Measurements from ENCODE around the gene KRT80.

Gene KRT80

DNA sequence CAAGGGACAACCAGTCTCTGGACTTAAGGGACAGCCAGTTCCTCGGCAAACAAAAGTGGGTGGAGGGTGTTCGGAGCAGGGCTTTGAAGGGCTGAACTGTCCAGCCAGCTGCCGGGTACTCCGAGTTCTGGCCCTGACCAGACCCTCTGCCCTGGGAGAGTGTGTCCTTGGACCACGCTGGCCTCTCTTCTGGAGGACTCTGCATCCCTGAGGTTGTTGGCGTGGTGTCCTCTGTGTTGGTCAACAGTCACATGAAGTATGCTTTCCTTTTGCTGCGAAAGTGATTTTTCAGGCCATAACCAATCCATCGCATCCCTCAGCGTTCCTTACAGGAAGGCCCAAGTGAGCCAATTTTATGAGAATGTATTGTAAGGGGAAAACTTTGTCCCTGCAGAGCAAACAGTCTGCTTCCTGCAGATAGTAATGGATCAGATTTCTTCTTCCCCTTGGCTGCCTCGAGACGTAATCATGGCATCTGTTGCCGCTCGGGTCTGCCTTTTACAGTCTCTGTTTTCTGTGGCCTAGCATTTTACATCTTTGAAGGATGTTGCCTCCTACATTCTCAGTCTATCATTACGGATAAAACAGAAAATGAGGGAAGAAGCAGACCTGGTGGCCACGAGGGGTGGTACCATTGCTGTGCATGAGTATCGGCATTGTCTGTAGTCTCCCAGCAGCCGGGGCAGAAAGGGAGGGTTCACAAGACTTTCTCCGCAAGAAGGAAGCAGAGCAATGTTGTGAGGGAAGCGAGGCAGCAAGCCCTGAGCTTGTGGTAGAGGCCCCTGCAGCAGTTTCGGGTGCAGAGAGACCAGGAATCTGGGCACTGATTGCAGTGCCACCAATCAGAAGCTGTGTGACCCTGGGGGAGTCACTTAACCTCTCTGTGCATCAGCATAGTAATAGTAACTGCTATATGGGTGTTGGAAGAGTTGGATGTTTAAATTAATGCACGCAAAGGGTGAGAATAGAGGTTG is 64.9 kb downstream of the KRT80 start:
- no peaks in the 10 kb centered on the region for H3K36me3 ChIP-seq (ENCODE audit: insufficient read depth, low read length)

DNA sequence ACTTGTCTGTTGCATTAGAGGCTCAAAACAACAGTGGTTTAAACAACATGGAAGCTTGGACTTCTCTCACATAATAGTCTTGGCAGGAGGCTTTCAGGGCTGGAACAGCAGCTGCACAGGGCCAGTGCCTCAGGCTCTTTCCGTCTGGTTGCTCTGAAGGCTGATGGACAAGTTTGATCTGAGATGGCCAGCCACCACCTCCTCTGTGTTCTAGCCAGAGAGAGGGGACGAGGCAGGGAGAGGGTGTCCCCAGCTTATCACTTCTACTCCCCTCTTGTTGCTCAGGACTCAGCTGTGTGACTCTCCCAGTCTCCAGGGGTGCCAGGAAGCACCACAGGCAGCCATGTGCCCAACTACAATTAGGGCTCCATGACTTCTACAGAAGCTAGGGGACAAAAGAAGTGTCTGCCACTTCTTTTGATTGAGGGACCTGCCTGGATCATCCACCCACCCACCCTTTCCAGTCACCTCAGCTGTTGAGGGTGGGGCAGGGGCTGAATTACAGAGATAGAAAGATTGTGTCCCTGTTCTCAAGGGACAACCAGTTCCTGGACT is 65.7 kb downstream of the KRT80 start:
- Histone ChIP-seq H3K27ac (ENCODE audit: low read depth, low read length) (no peak overlapping the region), H3K9ac (ENCODE audit: low read length) (no peak overlapping the region), H3K27me3 (ENCODE audit: control insufficient read depth in 1 of 2, insufficient read depth in 2 of 2, low read length in 2 of 2) (peaks cover 0 to 14% of the 10 kb centered on the region in 2 donors)

More for the DNA sequence above, 64.9 kb downstream of the KRT80 start:
- Histone ChIP-seq H3K27ac (ENCODE audit: low read depth, low read length) (no peak overlapping the region), H3K9me3 (ENCODE audit: low read length) (no peaks in the 10 kb centered on the region), H3K4me1 (ENCODE audit: insufficient read depth, low read length) (no peaks in the 10 kb centered on the region), H3K9ac (ENCODE audit: low read length) (no peak overlapping the region), H3K4me3 (ENCODE audit: low read depth in 1 of 2, low read length in 2 of 2) (no peak overlapping the region), H3K27me3 (ENCODE audit: control insufficient read depth in 1 of 2, insufficient read depth in 2 of 2, low read length in 2 of 2) (peaks cover 0 to 6% of the 10 kb centered on the region in 2 donors)

DNA sequence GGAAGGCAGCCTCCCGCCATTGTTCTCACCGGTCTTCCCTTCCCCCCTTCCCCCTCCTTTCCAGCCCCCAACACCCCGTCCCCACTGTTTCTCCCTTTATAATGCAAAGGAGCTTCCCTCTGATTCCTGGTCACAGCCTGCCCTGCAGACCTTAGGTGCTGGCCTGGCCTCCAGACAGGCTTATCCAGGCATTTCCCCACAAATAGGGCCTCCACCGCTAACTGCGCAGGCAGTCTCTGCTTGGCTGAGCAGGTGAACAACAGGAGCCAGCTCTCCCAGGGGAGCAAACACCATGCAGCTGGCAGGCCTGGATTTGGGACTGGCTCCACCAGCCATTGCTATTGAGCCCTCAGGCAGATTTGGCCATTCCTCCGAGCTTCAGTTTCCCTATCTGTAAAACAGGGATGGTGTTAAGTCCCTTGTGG is 66.3 kb downstream of the KRT80 start:
- H3K9me3 ChIP-seq (ENCODE audit: low read length): no peaks in the 10 kb centered on the region
- H3K4me1 ChIP-seq (ENCODE audit: insufficient read depth, low read length): no peaks in the 10 kb centered on the region
- H3K27me3 ChIP-seq (ENCODE audit: control insufficient read depth in 1 of 2, insufficient read depth in 2 of 2, low read length in 2 of 2): peaks cover 0 to 18% of the 10 kb centered on the region in 2 donors
- no peak overlapping the region for H3K27ac ChIP-seq (ENCODE audit: low read depth, low read length)
- H3K36me3 ChIP-seq (ENCODE audit: insufficient read depth, low read length): no peaks in the 10 kb centered on the region
- no peak overlapping the region for H3K4me3 ChIP-seq (ENCODE audit: low read depth in 1 of 2, low read length in 2 of 2)
- no peak overlapping the region for H3K9ac ChIP-seq (ENCODE audit: low read length)

More for the DNA sequence above, 65.7 kb downstream of the KRT80 start:
- Histone ChIP-seq H3K4me1 (ENCODE audit: insufficient read depth, low read length) (no peaks in the 10 kb centered on the region), H3K36me3 (ENCODE audit: insufficient read depth, low read length) (no peaks in the 10 kb centered on the region), H3K9me3 (ENCODE audit: low read length) (no peaks in the 10 kb centered on the region), H3K4me3 (ENCODE audit: low read depth in 1 of 2, low read length in 2 of 2) (no peak overlapping the region)

DNA sequence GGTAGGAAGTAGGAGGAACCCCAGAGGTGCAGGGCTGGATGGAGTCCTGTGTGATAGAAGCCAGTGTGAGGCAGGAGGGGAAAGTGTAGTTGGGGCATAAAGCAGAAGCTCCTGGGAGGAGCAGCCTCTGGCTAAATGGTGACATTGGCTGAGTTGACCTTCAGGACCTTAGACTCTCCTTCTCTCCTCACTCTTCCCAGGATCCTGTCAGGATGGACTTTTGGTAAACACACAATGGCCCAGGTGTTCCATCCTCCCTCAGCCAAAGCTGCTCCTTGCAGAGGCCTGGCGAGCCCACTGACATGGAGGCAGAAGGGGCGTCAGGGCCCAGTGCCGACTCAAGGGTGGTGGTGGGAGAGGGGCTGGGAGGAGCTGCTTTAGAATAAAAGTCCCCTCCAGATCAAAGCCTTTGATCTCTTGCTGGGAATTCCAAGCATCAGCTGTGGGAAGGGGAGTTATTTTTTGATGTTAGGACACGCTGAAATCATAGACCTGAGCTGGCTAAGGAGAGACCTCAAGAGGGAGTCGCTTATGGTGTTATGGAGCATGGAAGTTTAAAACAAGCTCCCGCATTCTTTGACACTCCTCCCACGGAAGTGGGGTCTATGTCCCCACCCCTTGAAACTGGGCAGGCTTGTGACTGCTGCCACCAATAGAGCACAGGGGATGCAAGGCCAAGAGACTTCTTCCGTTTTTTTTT is 68.2 kb downstream of the KRT80 start:
- H3K9ac ChIP-seq (ENCODE audit: low read length): no peak overlapping the region
- H3K4me3 ChIP-seq (ENCODE audit: low read depth in 1 of 2, low read length in 2 of 2): no peak overlapping the region
- no peaks in the 10 kb centered on the region for H3K4me1 ChIP-seq (ENCODE audit: insufficient read depth, low read length)
- no peaks in the 10 kb centered on the region for H3K36me3 ChIP-seq (ENCODE audit: insufficient read depth, low read length)
- H3K27ac ChIP-seq (ENCODE audit: low read depth, low read length): no peak overlapping the region
- peaks cover 0 to 18% of the 10 kb centered on the region in 2 donors for H3K27me3 ChIP-seq (ENCODE audit: control insufficient read depth in 1 of 2, insufficient read depth in 2 of 2, low read length in 2 of 2)
- H3K9me3 ChIP-seq (ENCODE audit: low read length): no peaks in the 10 kb centered on the region

DNA sequence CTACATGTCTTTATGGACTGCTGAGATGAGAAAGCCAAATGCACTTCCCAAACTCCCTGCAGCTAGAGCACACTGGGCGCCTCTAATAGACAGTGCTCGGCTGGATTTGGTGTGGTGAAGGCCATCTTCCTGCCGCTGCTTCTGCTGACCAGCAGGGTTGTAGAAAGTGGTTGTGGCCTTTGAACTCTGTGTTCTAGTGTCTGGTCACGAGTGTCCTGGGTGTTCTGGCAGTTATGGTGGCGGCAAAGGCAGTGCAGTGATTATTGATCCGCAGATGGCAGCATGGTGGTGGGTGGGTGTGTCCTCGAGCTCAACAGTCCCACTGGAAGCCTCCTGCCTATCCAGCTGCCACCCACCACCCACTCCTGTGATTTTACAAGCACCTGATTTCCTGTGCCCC is 68.9 kb downstream of the KRT80 start:
- H3K27me3 ChIP-seq (ENCODE audit: control insufficient read depth in 1 of 2, insufficient read depth in 2 of 2, low read length in 2 of 2): peaks cover 0 to 18% of the 10 kb centered on the region in 2 donors
- no peak overlapping the region for H3K27ac ChIP-seq (ENCODE audit: low read depth, low read length)
- H3K9me3 ChIP-seq (ENCODE audit: low read length): no peaks in the 10 kb centered on the region
- no peaks in the 10 kb centered on the region for H3K36me3 ChIP-seq (ENCODE audit: insufficient read depth, low read length)
- no peak overlapping the region for H3K9ac ChIP-seq (ENCODE audit: low read length)
- no peak overlapping the region for H3K4me3 ChIP-seq (ENCODE audit: low read depth in 1 of 2, low read length in 2 of 2)
- no peaks in the 10 kb centered on the region for H3K4me1 ChIP-seq (ENCODE audit: insufficient read depth, low read length)

DNA sequence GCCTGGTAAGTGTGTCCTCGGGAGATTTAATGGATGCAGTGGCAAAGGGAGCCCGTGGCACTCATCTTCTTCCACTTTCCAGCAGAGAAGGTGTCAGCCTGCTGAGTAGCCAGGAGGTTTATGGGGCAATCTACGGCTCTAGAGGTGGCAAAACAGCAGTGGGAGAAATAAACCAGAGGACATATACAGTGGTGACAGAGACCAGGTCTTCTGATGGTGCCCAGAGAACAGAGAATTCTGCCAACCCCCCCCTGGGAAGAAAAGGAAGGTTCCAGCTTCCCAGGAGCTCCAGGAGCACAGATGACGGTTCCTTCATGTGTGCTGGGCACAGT is 69.3 kb downstream of the KRT80 start:
- Histone ChIP-seq H3K9me3 (ENCODE audit: low read length) (no peaks in the 10 kb centered on the region), H3K4me1 (ENCODE audit: insufficient read depth, low read length) (no peaks in the 10 kb centered on the region), H3K27ac (ENCODE audit: low read depth, low read length) (no peak overlapping the region)

DNA sequence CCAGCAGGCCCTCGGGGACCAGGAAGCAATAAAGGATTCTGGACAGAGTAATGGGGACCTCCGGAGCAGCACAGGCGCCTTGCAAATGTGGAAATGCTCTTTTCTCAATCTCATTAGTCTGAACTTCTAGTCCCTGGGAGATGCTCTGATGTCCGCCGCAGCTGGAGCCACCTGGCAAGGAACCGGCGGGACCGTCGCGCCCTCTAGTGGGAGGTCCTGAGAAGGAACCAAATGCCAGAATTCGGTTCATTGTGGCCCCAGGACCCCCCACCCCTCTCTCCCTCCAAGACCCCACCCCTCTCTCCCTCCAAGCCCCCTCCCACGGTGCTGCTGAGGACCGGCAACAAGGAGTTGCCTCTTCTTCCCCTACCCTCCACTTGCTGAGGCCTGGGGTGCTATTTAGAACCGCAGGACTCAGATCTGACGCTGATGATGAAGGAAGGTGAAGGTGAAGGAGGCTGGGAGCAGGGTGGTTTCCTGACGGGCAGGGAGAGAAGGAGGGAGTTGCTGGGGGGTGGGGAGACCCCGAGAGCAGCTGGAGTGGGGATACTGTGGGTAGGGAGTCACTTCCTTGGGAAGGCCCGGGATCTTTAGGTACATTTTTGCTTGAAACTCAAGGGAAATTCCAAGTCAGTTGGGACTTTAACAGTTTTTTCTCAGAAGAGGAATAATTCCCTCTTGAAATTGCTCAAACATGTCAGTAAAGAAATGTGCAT is 69.8 kb downstream of the KRT80 start:
- Histone ChIP-seq H3K9me3 (ENCODE audit: low read length) (no peaks in the 10 kb centered on the region), H3K27me3 (ENCODE audit: control insufficient read depth in 1 of 2, insufficient read depth in 2 of 2, low read length in 2 of 2) (peaks cover 0 to 18% of the 10 kb centered on the region in 2 donors), H3K4me3 (ENCODE audit: low read depth in 1 of 2, low read length in 2 of 2) (no peak overlapping the region), H3K4me1 (ENCODE audit: insufficient read depth, low read length) (no peaks in the 10 kb centered on the region), H3K36me3 (ENCODE audit: insufficient read depth, low read length) (no peaks in the 10 kb centered on the region), H3K27ac (ENCODE audit: low read depth, low read length) (no peak overlapping the region), H3K9ac (ENCODE audit: low read length) (no peak overlapping the region)

More for the DNA sequence above, 69.3 kb downstream of the KRT80 start:
- H3K27me3 ChIP-seq (ENCODE audit: control insufficient read depth in 1 of 2, insufficient read depth in 2 of 2, low read length in 2 of 2): peaks cover 0 to 18% of the 10 kb centered on the region in 2 donors
- H3K9ac ChIP-seq (ENCODE audit: low read length): no peak overlapping the region
- no peaks in the 10 kb centered on the region for H3K36me3 ChIP-seq (ENCODE audit: insufficient read depth, low read length)
- no peak overlapping the region for H3K4me3 ChIP-seq (ENCODE audit: low read depth in 1 of 2, low read length in 2 of 2)

DNA sequence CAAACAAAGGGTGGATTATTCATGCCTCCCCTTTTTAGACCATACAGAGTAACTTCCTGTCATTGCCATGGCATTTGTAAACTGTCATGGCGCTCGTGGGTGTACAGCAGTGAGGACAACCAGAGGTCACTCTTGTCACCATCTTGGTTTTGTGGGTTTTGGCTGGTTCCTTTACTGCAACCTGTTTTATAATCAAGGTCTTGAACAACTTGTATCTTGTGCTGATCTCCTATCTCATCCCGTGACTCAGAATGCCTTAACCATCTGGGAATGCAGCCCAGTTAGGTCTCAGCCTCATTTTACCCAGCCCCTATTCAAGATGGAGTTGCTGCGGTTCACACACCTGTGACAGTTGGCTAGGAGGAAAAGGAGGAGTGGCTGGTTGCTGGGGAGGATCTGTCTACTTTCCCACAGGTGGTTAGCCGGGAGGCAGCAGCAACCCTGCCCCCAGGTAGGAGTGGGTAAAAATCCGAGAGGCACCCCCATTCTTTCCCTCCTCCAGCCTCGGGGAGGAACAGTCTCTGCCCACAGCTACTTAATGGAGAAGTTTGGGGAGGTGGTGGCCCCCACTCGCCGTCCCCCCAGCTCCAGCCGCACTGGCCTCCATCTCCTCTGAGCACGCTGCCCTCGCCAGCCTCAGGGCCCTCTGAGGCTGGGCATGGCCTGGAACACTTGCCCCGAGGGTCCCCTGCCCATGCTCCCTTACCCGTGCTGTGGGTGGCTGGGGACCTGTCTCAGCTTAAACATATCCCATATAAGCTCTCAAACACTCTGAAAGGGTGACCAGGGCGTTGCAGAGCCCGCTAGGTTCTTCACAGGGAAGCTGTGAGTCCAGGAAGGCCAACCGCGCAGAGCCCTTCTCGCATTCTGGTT is 70.6 kb downstream of the KRT80 start:
- no peaks in the 10 kb centered on the region for H3K36me3 ChIP-seq (ENCODE audit: insufficient read depth, low read length)
- H3K9me3 ChIP-seq (ENCODE audit: low read length): no peaks in the 10 kb centered on the region
- H3K27me3 ChIP-seq (ENCODE audit: control insufficient read depth in 1 of 2, insufficient read depth in 2 of 2, low read length in 2 of 2): peaks cover 0 to 18% of the 10 kb centered on the region in 2 donors
- H3K27ac ChIP-seq (ENCODE audit: low read depth, low read length): no peak overlapping the region
- H3K4me1 ChIP-seq (ENCODE audit: insufficient read depth, low read length): no peaks in the 10 kb centered on the region
- no peak overlapping the region for H3K9ac ChIP-seq (ENCODE audit: low read length)
- no peak overlapping the region for H3K4me3 ChIP-seq (ENCODE audit: low read depth in 1 of 2, low read length in 2 of 2)

DNA sequence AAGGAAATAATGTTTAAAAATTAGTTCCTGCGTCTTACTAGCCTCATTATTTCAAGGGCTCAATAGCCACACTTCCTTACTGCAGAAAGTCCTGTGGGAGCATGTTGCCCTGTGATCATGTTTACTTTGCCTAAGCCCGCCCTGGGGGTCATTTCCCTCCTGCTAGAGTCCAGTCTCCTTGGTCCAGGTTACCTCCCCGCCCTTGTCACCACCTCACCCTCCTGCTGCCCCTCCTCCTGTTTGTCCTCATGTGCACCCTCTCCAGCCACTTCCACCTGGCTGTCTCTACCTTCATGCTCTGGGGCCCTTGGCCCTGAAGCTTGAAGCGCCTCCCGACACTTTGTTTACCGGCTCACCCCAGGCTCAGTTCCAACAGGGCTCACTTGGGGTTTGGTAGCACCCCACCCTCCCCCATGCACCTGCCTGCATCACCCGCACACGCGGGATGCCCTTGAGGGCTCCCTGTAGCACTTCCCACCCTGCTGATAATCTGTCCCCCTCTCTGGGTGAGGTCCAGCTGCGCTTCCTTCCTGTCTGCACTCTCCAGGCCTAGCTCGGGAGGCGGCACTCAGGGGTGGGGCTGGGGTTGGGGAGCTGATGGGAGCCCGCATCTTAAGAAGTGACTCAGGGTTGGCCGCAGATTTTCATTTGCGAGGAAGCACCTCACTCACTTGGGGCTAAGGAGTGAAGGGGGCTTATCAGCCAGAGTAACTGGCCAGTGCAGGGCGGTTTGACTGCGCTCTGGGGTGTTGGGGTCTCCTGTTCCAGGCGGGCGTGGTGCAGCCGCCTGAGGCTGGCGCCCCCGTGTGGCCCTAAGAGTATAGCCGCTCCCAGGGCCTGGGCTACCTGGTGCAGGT is 72.2 kb downstream of the KRT80 start:
- H3K36me3 ChIP-seq (ENCODE audit: insufficient read depth, low read length): no peaks in the 10 kb centered on the region
- H3K9me3 ChIP-seq (ENCODE audit: low read length): no peaks in the 10 kb centered on the region
- H3K9ac ChIP-seq (ENCODE audit: low read length): no peak overlapping the region
- no peak overlapping the region for H3K4me3 ChIP-seq (ENCODE audit: low read depth in 1 of 2, low read length in 2 of 2)
- H3K27me3 ChIP-seq (ENCODE audit: control insufficient read depth in 1 of 2, insufficient read depth in 2 of 2, low read length in 2 of 2): peaks cover 0 to 18% of the 10 kb centered on the region in 2 donors
- no peak overlapping the region for H3K27ac ChIP-seq (ENCODE audit: low read depth, low read length)
- no peaks in the 10 kb centered on the region for H3K4me1 ChIP-seq (ENCODE audit: insufficient read depth, low read length)
